ENCODE results near the gene HOXA9.

- no peak for TF ChIP-seq FOXM1 (IDR thresholded peaks at IDR 0.05; ENCODE audit: low read depth, low read length)
- no peak for TF ChIP-seq IKZF1 (conservative IDR thresholded peaks at IDR 0.05)
- no peak for TF ChIP-seq NFYA (IDR thresholded peaks at IDR 0.05; ENCODE audit: borderline replicate concordance, low read depth, low read length)
- no peak for TF ChIP-seq TAF1 (IDR thresholded peaks at IDR 0.05; ENCODE audit: borderline replicate concordance, low read depth, low read length)
Measured at GRCh38 chr7:27162561-27163287, 2.6 kb downstream of the HOXA9 start.

All from GM12878 (cell line).